ENCODE results near the gene VAPA.
A peak's percentile ranks its signal among the peaks of the same experiment; 100 is the strongest.

VAPA gene, protein sequence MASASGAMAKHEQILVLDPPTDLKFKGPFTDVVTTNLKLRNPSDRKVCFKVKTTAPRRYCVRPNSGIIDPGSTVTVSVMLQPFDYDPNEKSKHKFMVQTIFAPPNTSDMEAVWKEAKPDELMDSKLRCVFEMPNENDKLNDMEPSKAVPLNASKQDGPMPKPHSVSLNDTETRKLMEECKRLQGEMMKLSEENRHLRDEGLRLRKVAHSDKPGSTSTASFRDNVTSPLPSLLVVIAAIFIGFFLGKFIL

DNA sequence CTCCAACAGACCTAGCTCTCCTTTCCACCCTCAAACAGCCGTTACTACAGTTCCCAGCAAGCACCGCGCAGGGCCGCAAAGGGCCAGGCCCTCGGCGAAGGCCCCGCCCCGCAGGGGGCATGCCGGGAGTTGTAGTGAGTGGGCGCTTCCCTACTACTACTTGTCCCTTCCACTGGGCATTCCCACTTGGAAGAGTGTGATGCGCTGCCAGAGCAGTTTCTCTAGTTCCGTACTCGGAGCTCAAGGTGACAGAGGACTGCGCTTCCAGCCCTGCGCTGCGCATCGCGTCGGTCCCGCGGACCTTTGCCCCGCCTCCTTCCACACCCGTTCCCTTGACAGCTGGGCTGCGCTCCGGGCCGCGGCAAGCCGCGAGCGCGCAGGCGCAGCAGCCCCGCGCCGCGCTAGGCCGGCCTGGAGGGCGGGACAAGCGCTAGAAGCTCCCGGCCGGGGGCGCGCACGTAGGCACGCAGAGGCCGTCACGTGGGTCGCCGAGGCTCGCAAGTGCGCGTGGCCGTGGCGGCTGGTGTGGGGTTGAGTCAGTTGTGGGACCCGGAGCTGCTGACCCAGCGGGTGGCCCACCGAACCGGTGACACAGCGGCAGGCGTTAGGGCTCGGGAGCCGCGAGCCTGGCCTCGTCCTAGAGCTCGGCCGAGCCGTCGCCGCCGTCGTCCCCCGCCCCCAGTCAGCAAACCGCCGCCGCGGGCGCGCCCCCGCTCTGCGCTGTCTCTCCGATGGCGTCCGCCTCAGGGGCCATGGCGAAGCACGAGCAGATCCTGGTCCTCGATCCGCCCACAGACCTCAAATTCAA is at the start of gene VAPA:
TSS of gene VAPA (plus strand) at position 491 of the 808 bp plus-strand sequence. CDS start at position 732, 241 bp downstream.
- peak; percentile 86 to 88 for DNase-seq (ENCODE audit: low read depth in 1 of 2, low spot score in 1 of 2)

DNA sequence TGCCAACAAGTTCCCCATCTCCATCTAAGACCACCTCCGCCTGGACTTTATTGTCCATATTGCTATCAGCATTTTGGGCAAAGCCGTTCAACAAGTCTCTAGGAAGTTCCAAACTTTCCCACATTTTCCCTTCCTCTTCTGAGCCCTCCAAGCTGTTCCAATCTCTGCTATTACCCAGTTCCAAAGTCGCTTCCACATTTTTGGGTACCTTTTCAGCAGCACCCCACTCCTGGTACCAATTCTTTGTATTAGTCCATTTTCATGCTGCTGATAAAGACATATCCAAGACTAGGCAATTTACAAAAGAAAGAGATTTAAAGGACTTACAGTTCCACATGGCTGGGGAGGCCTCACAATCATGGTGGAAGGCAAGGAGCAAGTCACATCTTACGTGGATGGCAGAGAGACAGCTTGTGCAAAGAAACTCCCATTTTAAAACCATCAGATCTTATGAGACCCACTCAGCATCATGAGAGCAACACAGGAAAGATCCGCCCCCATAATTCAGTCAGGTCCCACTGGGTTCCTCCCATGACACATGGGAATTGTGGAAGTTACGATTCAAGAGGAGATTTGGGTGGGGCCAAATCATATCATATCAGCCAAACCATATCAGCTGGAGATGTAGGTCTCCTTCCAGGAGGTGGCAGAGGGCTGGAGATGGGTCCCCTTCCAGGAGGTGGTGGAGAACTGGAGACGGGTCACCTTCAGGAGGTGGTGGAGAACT is 47.9 kb upstream of the VAPA start:
- DNase-seq (ENCODE audit: low read depth in 1 of 2, low spot score in 1 of 2) = no peak

DNA sequence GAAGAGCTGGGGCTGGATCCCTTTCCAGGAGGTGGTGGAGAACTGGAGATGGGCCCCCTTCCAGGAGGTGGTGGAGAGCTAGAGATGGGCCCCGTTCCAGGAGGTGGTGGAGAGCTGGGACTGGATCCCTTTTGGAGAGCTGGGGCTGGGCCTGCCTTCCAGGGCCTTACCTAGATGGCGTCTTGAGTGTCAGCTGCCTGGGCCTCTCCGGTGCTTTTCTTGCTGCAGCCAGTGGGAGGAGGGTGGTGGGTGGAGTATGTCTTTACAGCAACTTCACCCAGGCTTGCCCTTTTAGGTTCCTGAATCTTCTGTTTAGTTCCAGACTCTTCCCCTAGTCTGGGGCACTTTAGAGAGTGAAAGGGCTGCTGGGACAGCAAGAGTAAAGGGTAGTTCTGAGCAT is 47.2 kb upstream of the VAPA start:
- no peak for DNase-seq (ENCODE audit: low read depth in 1 of 2, low spot score in 1 of 2)

DNA sequence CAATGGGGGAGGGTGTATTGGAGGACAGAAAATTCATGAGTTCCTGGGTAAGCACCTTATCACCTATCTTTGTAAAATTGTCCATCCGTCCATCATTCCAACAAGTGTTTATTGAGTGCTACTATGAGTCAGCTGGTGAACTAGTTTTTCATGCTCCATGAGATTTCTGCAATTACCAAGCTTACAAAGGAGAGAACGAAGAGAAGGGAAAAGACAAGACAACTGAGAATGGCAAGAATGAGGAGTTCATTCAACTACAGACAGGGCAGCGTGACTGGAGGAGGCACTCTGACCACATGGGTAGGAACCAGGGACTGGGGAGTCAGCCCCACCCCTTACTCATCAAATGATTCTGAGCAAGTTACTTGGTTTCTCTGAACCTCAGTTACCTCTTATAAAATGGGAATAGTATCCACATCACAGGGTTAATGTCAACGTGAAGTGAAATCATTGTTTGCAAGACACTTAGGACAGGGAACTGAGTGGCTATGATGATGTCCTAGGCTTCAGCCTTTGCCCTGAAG is 46.7 kb upstream of the VAPA start:
- no peak for DNase-seq (ENCODE audit: low read depth in 1 of 2, low spot score in 1 of 2)

DNA sequence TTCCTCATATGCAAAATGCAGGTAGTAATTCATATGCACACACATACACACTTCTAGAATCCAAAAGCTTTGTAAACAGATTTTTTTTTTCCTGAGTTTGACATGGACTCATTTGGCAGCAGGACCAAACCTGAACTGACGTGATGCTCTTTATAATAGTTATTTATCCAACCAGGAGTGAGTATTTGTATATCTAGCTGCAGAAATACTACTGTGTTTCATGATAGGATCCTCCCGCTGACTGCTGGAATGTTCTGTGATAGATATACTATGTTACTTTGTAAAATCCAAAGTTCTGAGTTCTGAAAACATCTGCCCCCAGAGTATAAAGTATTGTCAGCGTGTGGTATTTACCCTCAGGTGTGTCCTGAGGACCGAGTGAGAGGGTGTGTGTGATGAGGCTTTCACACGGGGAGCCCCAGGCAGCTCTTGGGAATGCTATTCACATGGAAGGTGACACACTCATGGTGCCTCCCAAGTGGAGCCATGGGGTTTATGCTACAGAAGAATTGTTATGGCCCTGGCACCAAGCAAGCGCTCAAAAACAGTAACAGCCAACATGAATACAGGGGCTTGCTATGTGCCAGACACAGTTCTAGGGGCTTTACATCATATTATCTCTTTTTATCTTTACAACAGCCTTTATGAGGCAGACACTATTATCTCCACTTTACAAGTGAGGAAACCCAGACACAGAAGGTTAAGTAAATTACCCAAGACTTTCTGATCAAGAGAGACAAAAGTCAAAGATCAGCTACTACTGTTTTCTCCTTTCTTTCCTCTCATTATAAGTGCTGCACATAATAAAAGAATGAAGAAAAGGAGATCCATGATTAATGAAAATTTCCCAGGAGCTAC is 44.7 kb upstream of the VAPA start:
- no peak for DNase-seq (ENCODE audit: low read depth in 1 of 2, low spot score in 1 of 2)

DNA sequence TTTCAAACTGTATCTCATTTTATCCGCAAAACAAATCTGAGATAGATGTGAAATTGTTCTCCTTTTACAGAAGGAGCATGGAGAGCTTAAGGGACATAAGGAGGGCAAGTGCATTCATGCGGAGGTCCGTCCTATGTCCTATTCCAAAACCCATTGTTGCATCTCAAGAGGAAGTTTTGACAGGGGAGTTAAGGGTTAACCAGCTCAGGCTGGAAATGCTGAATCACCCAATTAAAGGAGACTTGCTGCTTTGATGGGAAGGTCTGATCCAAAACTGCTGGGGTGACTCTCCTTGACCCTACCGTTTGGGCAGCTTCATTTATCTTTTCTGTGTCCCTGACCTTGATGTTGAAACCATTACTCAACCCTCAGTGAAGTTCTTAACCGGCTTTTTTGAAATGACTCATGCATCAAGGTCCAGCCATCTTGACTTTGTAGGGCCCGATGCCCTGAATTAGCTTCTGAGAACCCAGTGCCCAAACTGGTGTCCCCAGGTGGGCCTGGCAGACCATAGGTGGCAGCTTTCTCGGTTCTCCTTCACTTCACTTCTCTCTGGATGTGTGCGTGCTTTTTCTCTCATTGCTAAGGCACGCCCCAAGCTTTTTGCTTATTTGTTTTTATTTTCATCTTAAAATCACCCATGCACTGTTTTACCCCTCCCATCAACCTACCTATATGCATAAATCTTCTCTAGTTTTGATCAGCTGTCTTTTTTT is 43.9 kb upstream of the VAPA start:
- DNase-seq (ENCODE audit: low read depth in 1 of 2, low spot score in 1 of 2) = no peak

DNA sequence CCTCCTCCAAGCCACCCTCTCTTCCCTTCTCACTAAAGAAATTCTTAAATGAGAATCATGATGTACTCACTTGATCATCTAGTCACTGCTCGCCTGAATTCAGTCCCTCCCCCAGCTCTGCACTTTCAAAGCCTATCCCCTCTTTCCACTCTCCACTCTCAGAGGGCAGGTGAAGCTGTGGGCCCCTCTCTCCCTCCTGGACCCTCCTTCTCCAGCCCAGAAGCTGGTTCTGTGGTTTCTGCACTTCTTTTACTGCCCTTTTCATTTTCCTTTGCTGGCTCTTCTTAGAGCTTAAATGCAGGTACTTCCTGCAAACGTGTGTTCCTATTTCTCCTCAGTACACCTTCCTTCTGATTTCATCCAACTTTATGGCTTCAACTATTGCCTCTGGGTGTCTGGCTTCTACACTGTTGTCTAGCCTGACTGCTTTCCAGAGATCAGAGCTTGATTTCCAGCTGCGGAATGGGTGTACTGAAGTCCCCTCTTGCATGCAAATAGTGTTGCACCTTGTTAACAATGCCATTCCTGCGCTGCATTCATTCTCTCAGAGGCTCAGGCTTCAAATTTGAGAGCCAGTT is 43.3 kb upstream of the VAPA start:
- no peak for DNase-seq (ENCODE audit: low read depth in 1 of 2, low spot score in 1 of 2)

DNA sequence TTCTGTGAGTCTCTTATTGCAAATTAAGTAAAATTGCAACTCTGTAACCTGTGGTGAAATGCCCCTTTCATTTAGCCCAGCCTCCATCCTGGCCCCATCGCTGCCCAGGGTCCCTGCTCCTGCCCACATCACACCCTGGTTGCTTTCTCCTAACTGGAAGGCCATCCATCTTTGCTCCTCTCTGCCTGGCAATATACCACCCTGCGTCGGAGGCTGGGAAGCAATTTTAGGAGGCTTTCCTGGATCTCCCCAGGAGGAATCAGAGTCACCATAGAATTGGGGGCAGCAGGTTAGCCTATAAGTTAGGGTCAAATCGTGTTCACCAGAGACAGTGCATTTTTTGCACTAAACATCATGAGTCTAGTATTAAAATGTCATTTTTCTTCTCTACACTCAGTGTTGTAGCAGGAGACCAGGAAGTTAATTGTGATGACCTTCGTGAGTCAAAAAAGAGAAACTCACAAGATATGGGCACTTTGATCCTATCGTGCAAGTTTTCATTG is 42.5 kb upstream of the VAPA start:
- DNase-seq (ENCODE audit: low read depth in 1 of 2, low spot score in 1 of 2) = no peak

DNA sequence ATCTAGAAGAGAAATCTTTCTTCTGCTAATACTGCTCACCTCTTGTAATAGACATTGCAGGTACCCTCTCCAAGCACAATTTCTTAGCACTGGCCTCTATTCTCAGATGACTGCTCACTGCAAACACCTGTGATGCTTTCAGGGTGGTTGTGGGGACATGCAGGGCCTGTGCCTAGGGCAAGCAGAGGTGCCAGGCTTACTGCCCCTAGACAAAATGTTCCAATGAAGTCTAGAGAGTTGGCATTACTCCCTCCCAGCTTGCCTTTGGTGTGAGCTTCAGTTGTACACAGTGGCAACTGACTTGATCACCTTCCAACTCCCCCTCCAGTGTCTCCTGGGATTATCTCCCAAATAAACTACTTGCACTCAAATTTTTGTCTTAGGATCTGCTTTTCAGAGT is 41.0 kb upstream of the VAPA start:
- DNase-seq (ENCODE audit: low read depth in 1 of 2, low spot score in 1 of 2) = no peak

DNA sequence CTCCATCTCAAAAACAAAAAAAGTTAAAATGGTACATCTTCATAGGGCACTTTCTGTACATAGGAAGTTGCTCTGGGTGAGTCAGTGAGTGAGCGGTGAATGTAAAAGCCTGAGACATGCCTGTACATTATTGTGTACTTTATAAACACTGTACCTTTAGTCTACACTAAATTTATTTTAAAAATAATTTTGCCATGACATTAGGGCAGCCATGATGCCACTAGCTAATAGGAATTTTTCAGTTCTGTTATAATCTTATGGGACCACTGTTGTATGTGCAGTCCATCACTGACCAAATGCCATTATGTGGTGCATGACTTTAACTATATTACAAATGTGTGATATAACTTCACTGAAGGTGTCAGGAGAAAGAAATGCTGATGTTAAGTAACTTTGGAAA is 39.1 kb upstream of the VAPA start:
- no peak for DNase-seq (ENCODE audit: low read depth in 1 of 2, low spot score in 1 of 2)

DNA sequence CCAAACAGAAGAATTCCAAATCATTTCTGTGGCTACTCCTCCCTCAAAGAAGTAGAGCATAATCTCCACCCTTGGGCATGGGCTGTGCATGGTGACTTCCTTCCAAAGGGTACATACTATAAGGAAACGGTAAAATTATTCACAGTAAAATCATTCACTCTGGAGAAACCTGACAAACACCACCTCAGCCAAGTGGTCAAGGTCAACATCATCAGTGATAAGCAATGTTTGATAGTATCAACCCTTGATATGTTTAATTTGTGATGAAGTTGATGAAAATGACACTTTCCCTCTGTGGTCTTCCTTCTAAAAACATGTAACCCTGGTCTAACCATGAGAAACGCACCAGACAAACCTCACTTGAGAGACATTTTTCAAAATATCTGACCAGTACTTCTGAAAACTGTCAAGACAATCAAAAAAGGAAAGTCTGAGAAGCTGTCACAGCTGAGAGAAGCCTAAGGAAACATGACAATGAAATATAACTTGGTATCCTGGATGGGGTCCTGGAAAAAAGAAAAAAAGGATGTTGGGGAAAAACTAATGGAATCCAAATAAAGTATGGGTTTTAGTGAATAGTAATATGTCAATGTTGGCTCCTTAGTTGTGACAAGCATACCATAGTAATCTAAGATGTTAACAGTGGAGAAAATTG is 37.5 kb upstream of the VAPA start:
- no peak for DNase-seq (ENCODE audit: low read depth in 1 of 2, low spot score in 1 of 2)

DNA sequence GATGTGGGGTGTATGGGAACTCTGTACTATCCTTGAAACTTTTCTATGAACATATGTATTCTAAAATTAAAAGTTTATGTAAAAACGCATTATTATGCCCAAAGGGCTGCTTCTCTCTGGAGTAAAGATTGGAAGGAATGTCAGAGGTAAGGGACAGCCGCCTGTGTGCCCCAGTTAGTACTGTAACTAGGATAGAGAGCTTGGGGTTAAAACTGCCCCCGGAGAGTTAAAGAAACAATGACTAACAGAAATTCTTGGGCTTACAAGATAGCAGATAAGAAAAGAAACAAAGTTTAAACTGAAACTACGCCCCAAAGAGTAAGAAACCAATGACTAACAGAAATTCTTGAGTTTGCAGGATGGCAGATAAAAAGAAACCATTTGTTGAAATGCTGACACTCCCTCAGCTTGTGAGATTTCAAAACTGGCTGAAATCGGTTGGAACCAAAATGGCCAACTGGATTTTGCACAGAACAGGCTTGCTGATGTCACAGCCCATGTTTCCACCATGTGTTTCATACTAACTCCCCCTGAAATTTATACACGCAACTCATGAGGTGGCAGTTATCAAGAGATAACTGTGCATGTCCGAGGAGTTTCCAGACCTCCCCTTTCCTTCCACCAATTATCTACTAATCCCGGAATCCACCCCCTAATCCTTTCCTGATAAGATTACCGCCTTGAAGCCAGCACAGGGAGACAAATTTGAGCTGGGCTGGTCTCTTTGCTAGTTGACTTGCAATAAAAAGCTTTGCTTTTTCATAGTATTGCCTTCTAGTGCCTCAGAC is 36.8 kb upstream of the VAPA start:
- DNase-seq (ENCODE audit: low read depth in 1 of 2, low spot score in 1 of 2) = no peak

DNA sequence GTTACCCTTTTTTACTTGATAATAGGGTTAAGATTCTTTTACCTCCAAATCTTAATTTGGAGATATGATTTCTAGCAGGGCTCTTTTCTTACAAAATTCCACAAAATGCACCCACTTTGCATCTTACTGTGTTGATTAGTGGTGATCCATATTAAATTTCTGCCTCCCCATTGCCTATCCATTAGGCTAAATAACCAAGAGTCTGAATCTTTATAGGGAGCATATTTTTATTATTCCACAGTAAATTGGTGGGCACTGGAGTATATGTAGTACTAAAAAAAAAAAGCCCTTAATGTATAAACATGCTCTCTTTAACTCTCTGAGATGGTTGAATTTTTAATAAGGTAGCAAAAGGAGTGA is 36.2 kb upstream of the VAPA start:
- DNase-seq (ENCODE audit: low read depth in 1 of 2, low spot score in 1 of 2) = no peak

DNA sequence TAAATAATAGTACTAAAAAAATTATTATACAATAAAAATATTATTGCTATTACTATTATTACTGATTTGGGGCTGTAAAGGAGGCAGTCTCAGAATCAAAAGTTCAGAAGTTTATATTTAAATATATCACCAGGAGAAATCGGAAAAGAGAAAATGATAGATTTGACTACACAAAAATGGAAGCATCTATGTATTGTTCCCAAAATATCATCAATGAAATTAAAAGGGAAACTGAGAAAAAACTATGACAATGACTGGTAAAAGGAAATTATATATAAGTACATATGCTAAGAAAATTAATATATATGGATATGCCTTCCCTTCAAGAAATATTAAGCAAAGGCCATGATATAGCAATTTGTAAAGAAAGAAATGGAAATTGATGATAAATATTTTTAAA is 35.7 kb upstream of the VAPA start:
- no peak for DNase-seq (ENCODE audit: low read depth in 1 of 2, low spot score in 1 of 2)

DNA sequence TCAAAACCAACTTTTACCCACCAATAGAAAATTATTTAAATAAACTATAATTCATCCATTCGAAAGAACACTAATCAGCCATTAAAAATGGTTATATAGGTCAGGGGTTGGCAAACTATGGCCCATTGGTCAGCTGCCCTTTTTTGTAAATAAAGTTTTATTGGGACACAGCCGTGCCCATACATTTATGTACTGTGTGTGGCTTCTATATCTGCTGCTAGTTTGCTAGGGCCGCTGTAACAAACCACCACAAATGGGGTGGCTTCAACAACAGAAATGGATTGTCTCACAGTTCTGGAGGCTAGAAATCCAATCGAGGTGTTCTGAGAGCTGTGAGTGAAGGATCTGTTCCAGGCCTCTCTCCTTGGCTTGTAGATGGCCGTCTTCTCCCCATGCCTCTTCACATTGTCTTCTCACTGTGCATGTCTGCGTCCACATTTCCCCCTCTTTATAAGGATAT is 35.0 kb upstream of the VAPA start:
- DNase-seq (ENCODE audit: low read depth in 1 of 2, low spot score in 1 of 2) = no peak

DNA sequence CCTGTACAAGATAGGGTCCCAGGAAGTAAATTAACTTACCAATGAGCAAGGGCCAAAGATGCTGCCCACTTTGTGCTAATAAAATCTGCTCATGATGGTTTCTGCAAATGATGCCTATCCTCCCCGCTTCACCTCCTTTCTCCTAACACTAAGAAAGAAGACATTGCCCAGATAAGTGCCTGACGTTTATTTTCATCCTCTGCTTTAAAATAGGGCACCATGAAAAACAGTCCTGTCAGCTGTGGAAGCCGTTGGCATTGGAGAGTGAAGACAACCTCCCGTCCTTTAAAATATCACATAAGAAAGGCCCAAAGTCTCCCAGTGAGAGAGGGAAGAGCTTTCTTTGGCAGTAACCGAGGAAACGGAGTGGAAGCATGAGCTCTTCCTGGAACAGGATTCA is 29.7 kb upstream of the VAPA start:
- no peak for DNase-seq (ENCODE audit: low read depth in 1 of 2, low spot score in 1 of 2)

DNA sequence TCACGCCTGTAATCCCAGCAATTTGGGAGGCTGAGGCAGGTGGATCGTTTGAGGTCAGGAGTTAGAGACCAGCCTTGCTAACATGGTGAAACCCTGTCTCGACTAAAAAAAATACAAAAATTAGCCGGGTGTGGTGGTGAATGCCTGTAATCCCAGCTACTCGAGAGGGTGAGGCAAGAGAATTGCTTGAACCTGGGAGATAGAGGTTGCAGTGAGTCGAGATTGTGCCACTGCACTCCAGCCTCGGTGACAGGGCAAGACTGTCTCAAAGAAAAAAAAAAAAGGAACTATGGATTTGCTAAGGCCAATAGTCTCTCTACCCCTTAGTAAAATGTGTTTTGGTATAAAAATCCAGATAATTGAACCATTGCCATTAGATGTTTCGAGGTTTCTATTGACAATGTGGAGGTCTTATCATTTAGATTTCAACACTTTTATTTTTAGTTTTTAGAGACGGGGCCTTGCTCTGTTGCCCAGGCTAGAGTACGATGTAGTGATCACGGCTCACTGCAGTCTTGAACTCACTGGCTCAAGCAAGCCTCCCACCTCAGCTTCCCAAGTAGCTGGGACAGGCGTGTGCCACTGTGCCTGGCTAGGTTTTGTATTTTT is 29.2 kb upstream of the VAPA start:
- no peak for DNase-seq (ENCODE audit: low read depth in 1 of 2, low spot score in 1 of 2)
